Measurements from ENCODE around the gene GGA2. TPM values are rescaled to one million over a fixed set of nuclear protein-coding genes. Genes with fewer than 3 reads are reported as not detected.

GGA2 gene
- total and polyA plus RNA-seq, 8 donors = 17.6 to 62.5 (median 37.3) TPM

DNA sequence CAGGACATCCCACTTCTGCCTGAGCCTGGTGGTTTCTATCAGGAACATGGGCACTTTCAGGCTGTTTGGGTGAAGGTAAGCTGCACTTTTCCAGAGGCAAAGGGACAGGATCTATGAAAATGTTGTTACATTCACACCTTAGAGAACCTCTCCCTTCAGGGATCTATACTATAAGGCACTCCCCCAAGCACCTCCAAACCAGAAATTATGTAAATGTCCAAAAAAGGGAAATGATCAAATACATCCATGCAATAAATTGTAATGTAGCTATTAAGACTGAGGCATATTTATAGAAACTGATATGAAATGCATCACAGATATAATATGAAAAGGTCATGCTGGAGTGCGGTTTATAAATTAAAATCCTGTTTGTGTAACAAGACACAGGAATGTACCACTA is 34.0 kb downstream of the GGA2 start:
- intact Hi-C loops (cut with DNase I; ENCODE audit: low total_unique reads) = no loop called here
- H3K36me3 ChIP-seq = peaks cover 71 to 100% (median 100%) of the 10 kb centered on the region in 4 donors

DNA sequence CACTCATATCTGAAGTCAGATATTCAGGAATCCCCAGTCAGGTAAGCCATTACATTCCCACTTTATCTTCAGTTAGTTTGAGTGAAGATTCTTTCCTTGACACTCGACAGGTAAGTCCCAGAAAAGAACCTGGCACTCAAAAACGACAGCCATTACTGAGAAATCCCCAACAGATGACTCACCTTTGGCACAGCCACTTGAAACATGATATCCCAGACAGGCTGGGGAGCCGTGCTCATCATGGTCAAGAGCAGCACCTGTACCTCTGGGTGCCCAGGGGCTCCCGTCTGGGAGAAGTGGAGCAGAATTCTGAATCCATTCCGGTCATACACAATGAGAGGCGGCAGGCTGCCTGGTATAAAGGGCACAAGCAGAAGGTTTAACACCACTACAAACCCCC is 40.5 kb downstream of the GGA2 start:
- TF ChIP-seq EP300 (IDR thresholded peaks at IDR 0.05) = no peak
- no peak for TF ChIP-seq POLR2A (IDR thresholded peaks at IDR 0.05)
- TF ChIP-seq, protein P1, sequence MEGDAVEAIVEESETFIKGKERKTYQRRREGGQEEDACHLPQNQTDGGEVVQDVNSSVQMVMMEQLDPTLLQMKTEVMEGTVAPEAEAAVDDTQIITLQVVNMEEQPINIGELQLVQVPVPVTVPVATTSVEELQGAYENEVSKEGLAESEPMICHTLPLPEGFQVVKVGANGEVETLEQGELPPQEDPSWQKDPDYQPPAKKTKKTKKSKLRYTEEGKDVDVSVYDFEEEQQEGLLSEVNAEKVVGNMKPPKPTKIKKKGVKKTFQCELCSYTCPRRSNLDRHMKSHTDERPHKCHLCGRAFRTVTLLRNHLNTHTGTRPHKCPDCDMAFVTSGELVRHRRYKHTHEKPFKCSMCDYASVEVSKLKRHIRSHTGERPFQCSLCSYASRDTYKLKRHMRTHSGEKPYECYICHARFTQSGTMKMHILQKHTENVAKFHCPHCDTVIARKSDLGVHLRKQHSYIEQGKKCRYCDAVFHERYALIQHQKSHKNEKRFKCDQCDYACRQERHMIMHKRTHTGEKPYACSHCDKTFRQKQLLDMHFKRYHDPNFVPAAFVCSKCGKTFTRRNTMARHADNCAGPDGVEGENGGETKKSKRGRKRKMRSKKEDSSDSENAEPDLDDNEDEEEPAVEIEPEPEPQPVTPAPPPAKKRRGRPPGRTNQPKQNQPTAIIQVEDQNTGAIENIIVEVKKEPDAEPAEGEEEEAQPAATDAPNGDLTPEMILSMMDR (IDR thresholded peaks at IDR 0.05) = no peak
- no peak for TF ChIP-seq POLR2AphosphoS5 (IDR thresholded peaks at IDR 0.05)
- Histone ChIP-seq H3K36me3 (peaks cover 54 to 100% (median 98%) of the 10 kb centered on the region in 4 donors), H3K9me3 (no peaks in the 10 kb centered on the region), H3K27me3 (no peaks in the 10 kb centered on the region), H3K27ac (no peak overlapping the region), H3K4me3 (no peak overlapping the region), H3K4me1 (no peaks in the 10 kb centered on the region)
- DNase-seq = no peak
- WGBS, 5 donors = 63 to 83% (median 70%) methylated on average over 6 of the region's 6 CpGs
- intact Hi-C loops (cut with DNase I; ENCODE audit: low total_unique reads) = no loop called here

More for the DNA sequence above, 34.0 kb downstream of the GGA2 start:
- no peak for DNase-seq
- no peak overlapping the region for H3K27ac ChIP-seq
- no peak overlapping the region for H3K4me3 ChIP-seq
- no peaks in the 10 kb centered on the region for H3K27me3 ChIP-seq
- H3K4me1 ChIP-seq = no peaks in the 10 kb centered on the region
- TF ChIP-seq POLR2AphosphoS5 (IDR thresholded peaks at IDR 0.05) (no peak), POLR2A (IDR thresholded peaks at IDR 0.05) (no peak), EP300 (IDR thresholded peaks at IDR 0.05) (no peak)
- TF ChIP-seq, protein P1 (IDR thresholded peaks at IDR 0.05) = no peak
- no peaks in the 10 kb centered on the region for H3K9me3 ChIP-seq
- 81 to 95% (median 93%) methylated on average over 1 of the region's 1 CpG for WGBS, 5 donors

DNA sequence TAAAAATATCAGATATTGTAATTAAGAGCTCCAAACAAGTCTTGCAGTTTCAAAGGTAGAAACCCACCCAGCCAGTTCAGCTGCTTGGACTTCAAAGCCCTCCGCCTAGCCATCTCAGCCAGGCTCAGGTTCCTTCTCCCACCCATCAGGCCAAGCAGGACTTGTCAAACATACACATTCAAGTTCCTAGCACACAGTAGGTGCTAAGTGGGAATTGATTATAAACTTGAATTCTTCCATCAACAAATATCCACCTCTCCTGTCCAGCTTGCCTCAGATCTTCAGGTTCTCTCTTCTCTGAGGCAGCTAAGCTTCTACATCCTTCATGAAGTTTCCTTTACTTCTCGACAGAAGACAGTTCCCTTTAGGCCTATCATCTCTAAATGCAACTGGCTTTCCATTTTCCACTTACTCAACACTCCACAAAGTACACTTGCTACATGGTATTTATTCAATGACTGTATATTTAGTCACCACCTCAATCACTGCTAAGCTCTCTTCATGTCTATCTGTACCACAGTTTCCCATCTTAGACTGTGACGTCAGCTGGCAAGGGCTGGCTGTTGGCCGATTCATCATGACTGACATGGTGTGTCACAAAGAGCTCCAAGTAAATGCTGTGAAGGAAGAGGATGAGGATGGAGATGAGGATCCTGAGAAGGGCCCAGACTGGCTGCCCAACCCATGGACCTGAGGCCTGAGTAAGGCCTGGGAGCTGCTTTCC is 44.0 kb downstream of the GGA2 start:
- peak overlapping the region in 1 of 5 donors; percentile 47 for H3K27ac ChIP-seq
- no peaks in the 10 kb centered on the region for H3K27me3 ChIP-seq
- H3K4me1 ChIP-seq = peaks cover 0 to 14% (median 5%) of the 10 kb centered on the region in 4 donors
- H3K9me3 ChIP-seq = no peaks in the 10 kb centered on the region
- no peak overlapping the region for H3K4me3 ChIP-seq
- H3K36me3 ChIP-seq = peaks cover 44 to 76% (median 72%) of the 10 kb centered on the region in 4 donors
- 86 to 90% (median 89%) methylated on average over 4 of the region's 4 CpGs for WGBS, 5 donors
- no peak for DNase-seq
- TF ChIP-seq POLR2A (IDR thresholded peaks at IDR 0.05) = no peak
- TF ChIP-seq EP300 (IDR thresholded peaks at IDR 0.05) = no peak
- TF ChIP-seq, protein P1 (IDR thresholded peaks at IDR 0.05) = no peak
- TF ChIP-seq POLR2AphosphoS5 (IDR thresholded peaks at IDR 0.05) = no peak
- intact Hi-C loops (cut with DNase I; ENCODE audit: low total_unique reads) = no loop called here

DNA sequence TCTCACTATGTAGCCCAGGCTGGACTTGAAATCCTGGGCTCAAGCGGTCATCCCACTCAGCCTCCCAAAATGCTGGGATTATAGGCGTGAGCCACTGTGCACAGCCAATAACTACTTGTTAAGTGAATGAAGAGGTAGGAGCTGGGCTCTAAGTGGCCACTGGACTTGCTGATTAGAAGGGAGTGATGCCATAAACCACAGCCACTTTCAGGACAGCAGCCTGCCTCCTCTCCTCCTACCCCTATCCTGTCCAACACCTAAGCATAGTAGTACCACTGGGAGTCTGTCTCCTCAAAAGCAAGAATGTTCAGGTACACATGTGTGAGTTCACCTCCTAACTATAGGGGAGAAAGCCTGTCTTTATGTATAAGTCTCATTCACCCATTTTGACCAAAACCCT is 45.1 kb downstream of the GGA2 start:
- WGBS, 5 donors = 95 to 100% (median 97%) methylated on average over 2 of the region's 2 CpGs; no CpG with 5 or more reads in 1 of the 5 donors
- Histone ChIP-seq H3K27ac (no peak overlapping the region), H3K4me3 (no peak overlapping the region), H3K27me3 (no peaks in the 10 kb centered on the region), H3K9me3 (no peaks in the 10 kb centered on the region), H3K4me1 (peaks cover 0 to 14% (median 5%) of the 10 kb centered on the region in 4 donors), H3K36me3 (peaks cover 34 to 69% (median 62%) of the 10 kb centered on the region in 4 donors)
- intact Hi-C loops (cut with DNase I; ENCODE audit: low total_unique reads) = no loop called here
- no peak for TF ChIP-seq EP300 (IDR thresholded peaks at IDR 0.05)
- no peak for TF ChIP-seq POLR2AphosphoS5 (IDR thresholded peaks at IDR 0.05)
- TF ChIP-seq, protein P1 (IDR thresholded peaks at IDR 0.05) = no peak
- no peak for DNase-seq

Measured in stomach (tissue), 9 donors.